CD4-positive, alpha-beta T cell treated with Interleukin-12 subunit alpha and Interleukin-12 subunit beta, for 1 hour (primary cell): Measurements from ENCODE around the gene KCNAB1.

ENCODE experiments used
- DNase-seq: peaks from one replicate; pipeline ENCODE4 v3.0.0-alpha.2; 2020

Gene KCNAB1

GRCh38 chr3:156334841-156335545 is 214.6 kb downstream of the KCNAB1 start:
- DNase-seq = no peak

- DNase-seq = no peak
These were observed 219.1 kb downstream of the KCNAB1 start for GRCh38 chr3:156339491-156339890.

GRCh38 chr3:156341332-156341731 is 221.0 kb downstream of the KCNAB1 start:
- DNase-seq = no peak

- no peak for DNase-seq
These were observed 221.5 kb downstream of the KCNAB1 start for GRCh38 chr3:156341831-156342416.

GRCh38 chr3:156344215-156344614 is 223.8 kb downstream of the KCNAB1 start:
- DNase-seq = no peak

GRCh38 chr3:156349111-156349510 is 228.7 kb downstream of the KCNAB1 start:
- no peak for DNase-seq

- no peak for DNase-seq
These were observed 229.6 kb downstream of the KCNAB1 start for GRCh38 chr3:156349978-156350377.

GRCh38 chr3:156350781-156351180 is 230.4 kb downstream of the KCNAB1 start:
- DNase-seq = no peak

- no peak for DNase-seq
These were observed 231.4 kb downstream of the KCNAB1 start for GRCh38 chr3:156351783-156352182.

GRCh38 chr3:156352728-156353127 is 232.3 kb downstream of the KCNAB1 start:
- no peak for DNase-seq

GRCh38 chr3:156353563-156353962 is 233.2 kb downstream of the KCNAB1 start:
- DNase-seq = no peak

GRCh38 chr3:156356537-156357363 is 236.4 kb downstream of the KCNAB1 start:
- no peak for DNase-seq

GRCh38 chr3:156358232-156358631 is 237.9 kb downstream of the KCNAB1 start:
- DNase-seq = no peak

- no peak for DNase-seq
These were observed 239.0 kb downstream of the KCNAB1 start for GRCh38 chr3:156359368-156359767.

GRCh38 chr3:156360083-156360482 is 239.7 kb downstream of the KCNAB1 start:
- no peak for DNase-seq

GRCh38 chr3:156360963-156361362 is 240.6 kb downstream of the KCNAB1 start:
- no peak for DNase-seq

GRCh38 chr3:156366559-156366958 is 246.2 kb downstream of the KCNAB1 start:
- no peak for DNase-seq

- DNase-seq = no peak
These were observed 247.8 kb downstream of the KCNAB1 start for GRCh38 chr3:156368189-156368588.

- DNase-seq = no peak
These were observed 251.3 kb downstream of the KCNAB1 start for GRCh38 chr3:156371701-156372100.

- DNase-seq = no peak
These were observed 252.7 kb downstream of the KCNAB1 start for GRCh38 chr3:156373095-156373494.

GRCh38 chr3:156373654-156374053 is 253.3 kb downstream of the KCNAB1 start:
- no peak for DNase-seq

GRCh38 chr3:156376199-156376598 is 255.8 kb downstream of the KCNAB1 start:
- no peak for DNase-seq

- DNase-seq = no peak
These were observed 256.9 kb downstream of the KCNAB1 start for GRCh38 chr3:156377266-156377665.

GRCh38 chr3:156377718-156378117 is 257.3 kb downstream of the KCNAB1 start:
- no peak for DNase-seq
